ENCODE results near the gene ZNF568. TPM values are rescaled to one million over a fixed set of nuclear protein-coding genes. Genes with fewer than 3 reads are reported as not detected.

The ZNF568 gene
- total RNA-seq: 20.0 and 24.0 TPM in 2 replicates
- polyA plus RNA-seq (2012): 11.7 TPM

DNA sequence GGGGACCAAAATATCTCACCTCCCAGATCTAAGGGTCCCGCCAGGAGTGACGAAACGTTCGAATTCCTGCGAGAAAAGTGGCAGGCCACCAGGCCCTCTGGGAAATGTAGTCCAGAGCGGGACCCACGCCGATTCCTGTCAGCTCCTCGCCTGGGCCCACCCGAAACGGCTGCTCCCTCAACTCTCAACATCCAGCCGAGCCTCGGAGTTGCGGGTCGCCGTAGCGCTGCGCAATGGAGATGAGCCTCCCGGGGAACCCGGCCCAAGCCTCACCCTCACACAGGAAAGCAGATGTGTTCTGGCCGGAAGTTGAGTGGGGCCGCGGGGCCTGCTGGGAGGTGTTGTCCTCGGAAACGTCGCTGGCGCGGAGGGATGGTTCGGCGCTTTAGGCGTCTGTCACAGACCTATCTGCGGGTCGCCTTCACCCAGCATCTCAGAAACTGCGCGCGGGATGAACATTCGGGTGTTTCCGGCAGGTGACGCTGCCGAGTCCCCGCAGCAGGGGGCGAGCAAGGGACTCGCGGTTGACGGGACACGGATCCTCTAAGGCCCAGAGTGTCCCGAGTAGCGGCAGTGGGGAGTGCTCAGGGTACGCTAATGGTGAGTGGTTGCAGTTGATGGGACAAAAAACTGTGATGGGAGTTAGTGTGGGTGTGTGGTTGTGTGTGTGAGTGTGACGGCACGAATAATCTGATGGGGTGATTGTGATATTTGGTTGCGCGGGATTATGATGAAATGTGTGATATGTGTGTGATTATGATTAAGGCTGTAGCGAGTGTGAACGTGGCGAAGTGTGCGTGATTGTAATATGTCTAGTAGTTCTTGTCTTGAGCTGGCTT, at the start of gene ZNF568, which contains the start of gene ZNF829:
Gene ZNF568 (plus strand): TSS at position 341 of the 839 bp plus-strand sequence. CDS start 6,439 bp downstream, outside the sequence.
Gene ZNF829 (minus strand): TSS at position 300 of the 839 bp plus-strand sequence. CDS start 1,124 bp downstream, outside the sequence.
- DNase-seq (ENCODE audit: low read depth): peak; percentile 96

GRCh38 chr19:36876993-36877938, 38.9 kb upstream of the ZNF568 start:
- DNase-seq (ENCODE audit: low read depth): no peak

DNA sequence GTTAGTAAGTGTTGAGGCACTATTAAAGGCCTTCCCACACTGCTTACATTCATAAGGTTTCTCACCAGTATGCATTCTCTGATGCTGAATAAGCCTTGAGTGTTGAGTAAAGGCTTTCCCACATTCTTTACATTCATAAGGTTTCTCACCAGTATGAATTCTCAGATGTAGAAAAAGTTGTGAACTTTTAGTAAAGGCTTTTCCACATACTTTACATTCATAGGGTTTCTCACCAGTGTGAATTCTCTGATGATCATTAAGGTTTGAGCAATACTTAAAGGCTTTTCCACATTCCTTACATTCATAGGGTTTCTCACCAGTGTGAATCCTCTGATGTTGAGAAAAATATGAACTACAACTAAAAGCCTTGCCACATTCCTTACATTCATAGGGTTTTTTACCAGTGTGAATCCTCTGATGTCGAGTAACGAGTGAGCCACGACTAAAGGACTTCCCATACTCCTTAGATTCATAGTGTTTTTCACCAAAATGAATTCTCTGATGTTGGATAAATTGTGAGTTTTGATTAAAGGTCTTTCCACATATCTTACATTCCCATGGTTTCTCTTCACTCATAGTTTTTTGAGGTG, 24.3 kb upstream of the ZNF568 start:
- DNase-seq (ENCODE audit: low read depth): no peak

GRCh38 chr19:36894849-36895383, 21.2 kb upstream of the ZNF568 start:
- no peak for DNase-seq (ENCODE audit: low read depth)

DNA sequence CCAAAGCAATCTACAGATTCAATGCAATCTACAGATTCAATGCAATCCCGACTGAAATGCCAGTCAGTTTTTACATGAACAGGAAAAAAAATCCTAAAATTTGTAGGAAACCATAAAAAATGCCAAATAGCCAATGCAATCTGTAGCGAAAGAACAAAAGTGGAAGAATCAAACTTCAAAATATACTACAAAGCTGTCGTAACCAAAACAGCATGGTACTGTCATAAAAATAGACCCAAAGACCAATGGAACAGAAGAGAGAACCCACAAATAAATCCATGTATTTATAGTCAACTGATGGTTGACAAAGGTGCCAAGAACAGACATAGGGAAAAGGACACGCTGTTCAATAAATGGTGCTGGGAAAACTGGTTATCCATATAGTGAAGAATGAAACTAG, 17.7 kb upstream of the ZNF568 start:
- no peak for DNase-seq (ENCODE audit: low read depth)

DNA sequence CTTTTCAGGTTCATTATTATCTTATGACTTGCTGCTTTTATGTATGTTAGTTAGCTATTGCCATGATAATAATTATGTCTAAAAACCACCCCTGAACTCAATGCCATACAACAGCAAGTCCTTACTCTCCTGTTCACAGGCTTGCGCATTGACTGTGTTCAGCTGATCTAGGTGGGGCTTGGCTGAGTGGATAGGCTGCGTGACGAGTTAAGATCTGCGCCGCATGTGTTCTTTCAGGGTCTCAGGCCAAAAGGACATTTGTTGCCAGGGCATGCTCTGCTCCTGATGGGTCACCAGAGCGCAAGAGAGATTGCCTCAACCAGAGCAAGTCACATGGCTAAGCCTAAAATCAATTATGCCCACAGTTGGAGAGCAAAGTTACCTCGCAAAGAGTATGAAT, 859 bp downstream of the ZNF568 start:
- DNase-seq (ENCODE audit: low read depth): peak; percentile 81

DNA sequence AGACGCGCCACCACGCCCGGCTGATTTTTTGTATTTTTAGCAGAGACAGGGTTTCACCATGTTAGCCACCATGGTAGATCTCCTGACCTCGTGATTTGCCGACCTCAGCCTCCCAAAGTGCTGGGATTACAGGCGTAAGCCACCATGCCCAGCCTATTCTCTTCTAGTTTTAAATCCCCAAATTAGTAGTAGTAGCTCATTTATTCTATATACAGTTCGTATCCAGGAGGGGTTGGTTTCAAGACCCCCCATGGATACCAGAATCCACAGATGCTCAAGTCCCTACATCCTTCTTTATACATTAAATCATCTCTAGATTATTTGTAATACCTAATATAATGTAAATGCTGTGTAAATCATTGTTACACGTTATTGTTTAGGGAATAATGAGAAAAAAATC, 2.0 kb downstream of the ZNF568 start:
- DNase-seq (ENCODE audit: low read depth): no peak

- DNase-seq (ENCODE audit: low read depth): no peak
Observed at GRCh38 chr19:36931684-36932083, 15.6 kb downstream of the ZNF568 start.

DNA sequence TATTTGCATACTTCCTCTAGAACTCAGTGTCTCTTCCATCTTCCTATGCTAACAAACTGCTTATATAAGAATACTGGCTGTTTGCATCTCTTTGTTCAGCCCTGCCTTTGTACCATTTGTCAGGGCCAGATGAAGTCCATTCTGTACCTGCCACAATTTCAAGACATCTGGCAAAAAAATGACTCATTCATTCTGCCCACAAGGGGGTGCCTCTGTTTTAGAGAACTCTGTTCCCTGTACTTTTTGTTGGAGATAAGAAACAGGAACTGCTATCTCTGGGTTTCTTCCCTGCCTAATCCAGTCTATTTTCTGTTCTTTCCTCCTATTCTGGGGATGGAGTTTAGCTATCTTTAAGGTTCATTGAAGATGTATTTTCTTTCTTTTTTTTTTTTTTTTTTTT, 23.0 kb downstream of the ZNF568 start:
- DNase-seq (ENCODE audit: low read depth): peak; percentile 22

- no peak for DNase-seq (ENCODE audit: low read depth)
Observed at GRCh38 chr19:36950335-36951119, 34.4 kb downstream of the ZNF568 start.

DNA sequence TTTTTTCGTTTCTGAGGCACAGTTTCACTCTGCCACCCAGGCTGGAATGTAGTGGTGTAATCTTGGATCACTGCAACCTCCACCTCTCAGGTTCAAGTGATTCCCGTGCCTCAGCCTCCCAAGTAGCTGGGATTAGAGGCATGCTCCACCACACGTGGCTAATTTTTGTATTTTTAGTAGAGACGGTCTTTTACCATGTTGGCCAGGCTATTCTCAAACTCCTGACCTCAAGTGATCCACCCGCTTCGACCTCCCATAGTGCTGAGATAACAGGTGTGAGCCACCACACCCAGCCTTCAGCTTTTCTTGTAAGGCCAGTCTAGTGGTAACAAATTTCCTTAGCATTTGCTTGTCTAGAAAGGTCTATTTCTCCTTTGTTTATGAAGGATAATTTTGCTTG, 46.2 kb downstream of the ZNF568 start:
- DNase-seq (ENCODE audit: low read depth): peak; percentile 19

DNA sequence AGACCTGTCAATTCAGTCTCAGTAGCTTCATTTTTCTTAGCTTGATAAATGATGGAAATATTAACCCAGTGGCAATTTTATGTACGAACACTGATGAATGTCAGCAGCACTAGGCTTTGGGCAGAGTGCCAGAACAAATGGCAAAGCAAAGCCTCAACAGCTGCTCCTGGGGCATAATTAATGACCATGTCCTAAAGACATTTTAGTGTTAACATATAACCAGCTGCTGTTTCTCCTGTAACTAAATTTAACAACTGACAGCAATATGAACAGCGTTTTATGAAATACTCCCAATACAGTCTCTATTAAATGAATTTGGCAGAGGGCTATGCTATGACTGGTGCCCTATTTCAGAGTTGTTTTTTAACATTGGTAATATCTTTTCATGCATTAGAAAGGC, 47.1 kb downstream of the ZNF568 start:
- peak; percentile 99 for DNase-seq (ENCODE audit: low read depth)

GRCh38 chr19:36972571-36972970, 56.4 kb downstream of the ZNF568 start:
- DNase-seq (ENCODE audit: low read depth): no peak

DNA sequence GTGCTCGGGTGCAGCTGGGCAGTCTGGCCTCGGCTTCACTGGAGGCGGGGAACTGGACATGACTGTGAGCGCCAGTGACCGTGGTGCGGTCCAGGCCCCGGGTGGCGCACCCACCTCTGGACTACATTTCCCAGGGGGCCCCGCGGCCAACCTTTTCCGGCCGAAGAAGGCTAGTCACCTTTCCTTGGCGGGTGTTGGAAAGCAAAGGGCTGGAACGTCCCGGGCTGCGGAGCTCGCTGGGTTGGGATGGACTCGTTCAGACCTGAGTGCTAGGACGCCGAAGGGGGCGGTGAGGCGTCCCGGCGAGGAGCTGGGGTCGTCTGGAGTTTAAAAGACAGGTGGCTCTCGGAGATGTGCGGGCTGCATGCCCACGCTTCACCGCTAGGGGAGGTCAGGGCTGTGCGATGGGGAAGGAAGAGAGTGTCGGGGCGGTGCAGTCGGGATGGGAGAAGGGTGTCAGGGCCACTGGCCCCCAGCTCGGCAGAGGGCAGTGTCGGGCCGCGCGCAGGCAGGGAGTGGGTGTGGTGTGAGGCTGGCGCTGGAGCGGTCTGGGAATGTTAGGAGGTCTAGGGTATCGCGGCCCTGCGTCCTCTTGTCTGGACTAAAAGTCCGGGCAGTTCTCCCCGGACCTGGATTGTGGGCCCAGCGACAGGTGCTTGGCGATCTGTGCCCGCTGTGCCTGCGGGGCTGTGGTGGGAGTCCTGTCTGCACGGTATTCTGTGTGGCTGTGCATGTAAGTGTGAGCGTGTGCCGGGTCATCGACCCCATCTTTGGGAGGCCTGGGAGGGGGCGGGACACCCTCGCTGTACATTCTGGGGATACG, 57.1 kb downstream of the ZNF568 start:
- DNase-seq (ENCODE audit: low read depth): peak; percentile 64

- no peak for DNase-seq (ENCODE audit: low read depth)
Observed at GRCh38 chr19:36973844-36974195, 57.7 kb downstream of the ZNF568 start.

- DNase-seq (ENCODE audit: low read depth): no peak
Observed at GRCh38 chr19:36986131-36986530, 70.0 kb downstream of the ZNF568 start.

GRCh38 chr19:36986601-36987000, 70.5 kb downstream of the ZNF568 start:
- DNase-seq (ENCODE audit: low read depth): peak; percentile 5

GRCh38 chr19:36987091-36987490, 71.0 kb downstream of the ZNF568 start:
- peak; percentile 24 for DNase-seq (ENCODE audit: low read depth)

- DNase-seq (ENCODE audit: low read depth): no peak
Observed at GRCh38 chr19:36997152-36997842, 81.2 kb downstream of the ZNF568 start.

All from myocyte (in vitro differentiated cells).